Suppressor macrophage treated with lipopolysaccharide for 1 hour (primary cell): ENCODE measurements around the gene ADAMTS10.
A peak's percentile ranks its signal among the peaks of the same experiment; 100 is the strongest.
"Not testable (repeated sequence)": the region's sequence is repeated elsewhere in the genome, so short reads cannot be mapped to it uniquely, and the experiment has no call there.

ENCODE experiments used
- DNase-seq, 3 donors: peaks; one replicate each; pipeline ENCODE4 v3.0.0-alpha.2; 2020 to 2022

The ADAMTS10 gene

GRCh38 chr19:8610041-8610935, at the start of gene ADAMTS10:
TSS of gene ADAMTS10 (minus strand) at chr19:8610715. CDS start at chr19:8605710, 5,005 bp downstream.
- DNase-seq = peak in 1 of 3 donors; percentile 46

GRCh38 chr19:8659905-8660304, 49.4 kb upstream of the ADAMTS10 start:
- no peak for DNase-seq

GRCh38 chr19:8657869-8658268, 47.4 kb upstream of the ADAMTS10 start:
- DNase-seq = no peak

- no peak for DNase-seq
Measured at GRCh38 chr19:8655340-8655709, 44.8 kb upstream of the ADAMTS10 start.

DNA sequence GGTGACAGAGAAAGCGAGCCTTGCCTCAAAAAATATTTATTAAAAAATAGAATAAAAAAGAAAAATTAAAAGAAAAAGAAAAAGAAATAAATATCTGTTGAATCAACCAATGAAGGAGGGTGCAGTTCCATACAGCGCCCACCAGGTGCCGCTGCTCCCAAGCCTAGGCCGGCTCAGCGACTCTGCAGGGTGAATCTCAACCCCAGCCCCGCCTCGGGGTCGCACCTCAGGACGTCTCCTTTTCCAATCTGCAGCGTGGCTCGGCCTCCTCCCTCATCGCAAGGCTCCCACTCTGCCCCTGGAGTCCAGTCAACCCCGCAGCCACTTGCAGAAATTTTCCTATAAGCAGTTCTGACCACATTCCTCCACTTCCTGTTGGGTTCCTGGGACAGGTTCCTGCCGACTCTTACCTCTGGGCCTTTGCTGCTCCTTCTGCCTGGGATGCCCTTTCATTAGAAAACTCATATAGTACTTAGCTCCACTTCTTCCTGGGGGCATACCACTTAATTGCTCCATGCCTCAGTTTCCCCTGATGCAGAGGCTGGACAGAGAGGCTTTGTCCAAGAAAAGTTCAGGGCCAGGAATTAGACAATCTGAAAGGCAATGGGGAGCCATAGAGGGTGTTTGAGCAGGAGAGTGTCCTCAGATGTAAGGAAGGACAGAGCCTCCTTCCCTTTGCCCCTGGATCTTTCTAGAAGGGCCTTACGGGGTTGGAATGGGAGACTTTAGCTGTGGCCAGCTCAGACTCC, 44.2 kb upstream of the ADAMTS10 start:
- peak; percentile 57 to 79 (median 71) for DNase-seq

GRCh38 chr19:8648240-8648639, 37.7 kb upstream of the ADAMTS10 start:
- DNase-seq = peak; percentile 76 to 91 (median 87)

DNA sequence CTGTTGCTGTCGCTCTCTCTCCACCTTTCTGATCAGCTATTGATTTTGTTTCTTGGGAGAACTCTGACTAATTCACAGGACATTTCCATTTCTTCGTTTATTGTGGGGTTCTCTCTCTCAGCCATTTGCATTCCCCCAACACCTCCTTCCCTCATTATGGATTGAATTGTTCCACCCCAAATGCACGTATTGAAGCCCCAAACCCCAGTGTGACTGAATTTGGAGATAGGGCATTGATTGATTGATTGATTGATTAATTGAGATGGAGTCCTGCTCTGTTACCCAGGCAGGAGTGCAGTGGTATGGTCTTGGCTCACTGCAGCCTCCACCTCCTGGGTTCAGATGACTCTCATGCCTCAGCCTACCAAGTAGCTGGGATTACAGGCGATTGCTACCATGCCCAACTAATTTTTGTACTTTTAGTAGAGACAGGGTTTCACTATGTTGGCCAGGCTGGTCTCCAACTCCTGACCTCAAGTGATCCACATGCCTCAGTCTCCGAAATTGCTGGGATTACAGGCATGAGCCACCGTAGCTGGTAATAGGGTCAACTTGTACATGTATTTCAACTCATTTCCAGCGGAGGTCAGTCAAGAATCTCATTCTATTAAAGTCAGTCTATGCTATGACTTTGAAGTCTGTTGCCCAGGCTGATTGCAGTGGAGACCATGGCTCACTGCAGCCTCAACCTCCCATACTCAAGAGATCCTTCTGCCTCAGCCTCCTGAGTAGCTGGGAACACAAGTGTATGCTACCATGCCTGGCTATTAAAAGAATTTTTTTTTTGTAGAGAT, 33.5 kb upstream of the ADAMTS10 start:
- DNase-seq = no peak

DNA sequence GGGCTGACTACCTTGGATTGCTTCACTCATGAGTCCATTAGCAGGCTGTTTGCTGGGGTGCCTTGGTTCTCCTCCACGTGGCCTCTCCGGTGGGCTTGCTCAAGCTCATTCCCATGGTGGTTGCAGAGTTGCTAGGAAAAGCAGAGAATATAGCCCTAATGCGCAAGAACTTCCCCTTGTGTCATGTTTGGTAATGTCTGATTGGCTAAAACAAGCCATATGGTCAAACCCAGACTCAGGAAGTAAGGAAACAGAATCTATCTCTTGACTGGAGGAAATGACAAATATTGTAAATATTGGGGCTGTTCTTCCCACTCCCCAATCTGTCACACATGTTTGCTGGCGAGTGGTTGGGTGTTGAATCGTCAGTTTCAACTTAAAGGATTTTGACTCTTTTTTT, 32.0 kb upstream of the ADAMTS10 start:
- no peak for DNase-seq

DNA sequence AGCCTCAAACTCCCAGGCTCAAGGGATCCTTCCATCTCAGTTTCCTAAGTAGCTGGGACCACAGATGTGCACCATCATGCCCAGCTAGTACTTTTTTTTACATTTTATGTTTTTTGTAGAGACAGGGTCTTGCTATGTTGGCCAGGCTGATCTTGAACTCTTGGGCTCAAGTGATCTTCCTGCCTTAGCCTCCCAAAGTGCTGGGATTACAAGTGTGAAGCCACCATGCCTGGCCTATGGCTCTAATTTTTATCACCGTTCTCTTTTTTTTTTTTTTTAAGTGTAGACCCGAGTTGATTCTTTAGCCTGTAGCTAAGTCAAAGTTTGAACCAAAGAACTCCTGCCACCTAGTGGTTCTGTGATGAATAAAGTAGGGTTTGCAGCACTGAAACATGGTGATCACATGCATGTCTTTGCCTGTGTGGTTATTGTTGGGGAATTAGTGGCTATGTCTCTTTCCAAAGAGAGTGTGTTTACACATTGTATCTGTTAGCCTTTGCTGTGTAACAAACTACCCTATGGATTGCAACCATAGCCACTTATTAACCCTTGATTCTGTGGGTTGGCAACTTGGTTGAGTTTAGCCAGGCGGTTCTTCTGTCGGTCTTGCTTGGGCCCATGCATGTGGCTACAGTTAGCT, 31.5 kb upstream of the ADAMTS10 start:
- peak; percentile 43 to 56 (median 51) for DNase-seq

GRCh38 chr19:8641221-8641907, 30.8 kb upstream of the ADAMTS10 start:
- DNase-seq = no peak

GRCh38 chr19:8640402-8641004, 30.0 kb upstream of the ADAMTS10 start:
- peak; percentile 91 to 97 (median 97) for DNase-seq

GRCh38 chr19:8639821-8640401, 29.4 kb upstream of the ADAMTS10 start:
- DNase-seq = no peak

DNA sequence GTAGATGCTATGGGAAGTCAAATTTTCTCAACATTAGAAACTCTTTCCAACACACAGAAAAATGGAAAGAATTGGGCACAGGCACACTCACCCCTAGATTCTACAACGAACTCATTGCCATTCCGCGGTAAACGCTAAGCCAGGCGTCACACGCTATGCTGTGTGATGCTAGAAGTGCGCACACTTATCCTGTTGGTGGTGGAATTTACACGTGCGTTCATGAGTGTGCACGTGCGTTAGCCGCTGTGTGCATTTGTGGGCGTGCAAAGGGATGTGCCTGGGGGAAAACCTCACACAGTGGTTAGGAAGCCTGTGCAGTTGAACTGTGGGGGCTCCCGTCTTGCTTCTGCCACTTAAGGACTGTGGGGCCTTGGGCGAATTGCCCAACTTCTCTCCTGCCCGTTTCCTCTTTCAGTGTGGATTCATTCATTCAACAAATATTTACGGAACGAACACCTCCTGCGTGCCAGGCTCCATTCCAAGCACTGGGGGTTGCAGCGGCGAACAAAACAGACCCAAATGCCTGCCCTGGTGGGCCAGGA, 27.6 kb upstream of the ADAMTS10 start:
- peak; percentile 73 to 77 (median 73) for DNase-seq

- not testable (repeated sequence) for DNase-seq
Measured at GRCh38 chr19:8637070-8637469, 26.6 kb upstream of the ADAMTS10 start.

DNA sequence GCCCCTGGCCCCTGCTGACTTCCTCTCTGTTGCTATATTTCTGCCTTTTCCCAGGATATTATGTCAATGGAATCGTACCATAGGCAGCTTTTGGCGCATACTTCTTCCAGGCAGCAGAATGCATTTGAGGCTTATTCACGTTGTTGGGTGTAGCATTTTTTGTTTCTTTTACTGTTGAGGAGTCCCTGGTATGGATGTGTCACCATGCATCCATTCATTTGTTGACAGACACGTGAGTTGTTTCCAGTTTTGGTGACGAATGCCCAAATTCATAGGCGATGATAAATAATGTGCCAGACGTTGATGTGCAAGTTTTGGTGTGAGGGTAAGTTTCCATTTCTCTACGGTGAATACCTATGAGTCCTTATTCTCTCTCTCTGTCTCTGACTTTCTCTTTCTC, 24.9 kb upstream of the ADAMTS10 start:
- DNase-seq = no peak

DNA sequence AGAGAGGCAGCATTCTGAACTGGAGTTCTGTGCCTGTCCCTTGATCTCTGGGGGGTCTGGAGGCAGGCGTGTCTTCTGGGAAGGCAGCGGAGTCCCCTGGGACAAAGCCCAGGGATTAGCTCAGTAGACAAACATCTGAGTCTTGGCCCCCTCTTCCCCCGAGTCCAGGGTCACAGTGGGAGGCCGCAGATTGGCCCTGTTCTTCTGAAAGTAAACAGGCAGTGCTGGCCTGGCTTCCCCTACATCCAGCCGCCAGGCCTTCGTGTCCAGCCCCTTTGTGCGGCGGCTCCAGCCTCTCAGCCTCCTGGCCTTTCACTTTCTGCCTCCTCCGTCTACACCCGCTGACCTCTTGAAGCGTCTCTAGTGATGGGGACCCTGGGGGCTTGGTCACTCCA, 20.9 kb upstream of the ADAMTS10 start:
- no peak for DNase-seq

GRCh38 chr19:8630796-8631424, 20.4 kb upstream of the ADAMTS10 start:
- no peak for DNase-seq

- DNase-seq = no peak
Measured at GRCh38 chr19:8629996-8630683, 19.6 kb upstream of the ADAMTS10 start, which contains the start of gene NFILZ. TSS of gene NFILZ (plus strand) at chr19:8630633. CDS start at chr19:8676766, 46,133 bp downstream.

- DNase-seq = no peak
Measured at GRCh38 chr19:8629184-8629583, 18.7 kb upstream of the ADAMTS10 start.

DNA sequence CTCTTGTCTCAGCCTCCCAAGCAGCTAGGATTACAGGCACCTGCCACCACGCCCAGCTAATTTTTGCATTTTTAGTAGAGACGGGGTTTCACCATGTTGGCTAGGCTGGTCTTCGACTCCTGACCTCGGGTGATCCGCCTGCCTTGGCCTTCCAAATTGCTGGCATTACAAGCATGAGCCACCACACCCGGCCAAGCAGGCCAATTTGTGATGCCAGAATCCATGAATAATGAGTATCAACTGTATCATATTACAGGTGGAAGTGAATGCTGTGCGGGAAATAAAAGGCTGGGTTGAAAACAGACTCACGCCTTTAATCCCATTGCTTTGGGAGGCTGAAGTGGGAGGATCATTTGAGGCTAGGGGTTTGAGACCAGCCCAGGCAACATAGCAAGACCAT, 16.3 kb upstream of the ADAMTS10 start:
- no peak for DNase-seq
